GM12878 (cell line): ENCODE results near the gene STK32A. TPM values are rescaled to one million over a fixed set of nuclear protein-coding genes. Genes with fewer than 3 reads are reported as not detected.

Experiments used
- ATAC-seq: fragments of 200-7000 bp; cut with Tn5 transposase; 3 replicates; pipeline ENCODE4 v1.9.1; 2020; ENCODE audit warnings: mild to moderate bottlenecking, moderate library complexity
- BruUV-seq: library from RNA; stranded (reverse); fragments of 400-500 nt; replicated peaks from 2 replicates; lab custom pipeline; 2021; lab: Mats Ljungman, UMichigan
- CTCF ChIA-PET: fragments of 300-600 bp; sonication (Branson Sonifier 250); formaldehyde crosslinking; extraction: SDS; loops from one replicate; lab custom pipeline; 2021; ENCODE audit warnings: inconsistent platforms; lab: Yijun Ruan, JAX
- POLR2A ChIA-PET: fragments of 350-600 bp; formaldehyde crosslinking; extraction: SDS; loops from one replicate; lab custom pipeline; 2021; ENCODE audit warnings: inconsistent platforms; lab: Charles Lee
- RAD21 ChIA-PET: fragments of 300-600 bp; sonication (Branson Sonifier 250); formaldehyde crosslinking; loops from one replicate; lab custom pipeline; 2023; ENCODE audit warnings: antibody characterized with exemption; ENCODE audit not compliant: unreplicated experiment; lab: Charles Lee
- SMC1A ChIA-PET: fragments of 300-600 bp; sonication (Branson Sonifier 250); formaldehyde crosslinking; loops from one replicate; lab custom pipeline; 2023; ENCODE audit not compliant: unreplicated experiment, uncharacterized antibody; lab: Charles Lee
- DNase-seq: peaks from one replicate; pipeline ENCODE4 v3.0.0-alpha.2; 2011; ENCODE audit warnings: low read depth, low spot score
- FAIRE-seq: peaks from 3 replicates; lab custom pipeline; 2011; peaks lifted over from hg19 to GRCh38; lab: Jason Lieb, UNC
- H2AFZ ChIP-seq: 2 replicates; pipeline ENCODE4 v1.6.0; 2011; ENCODE audit warnings: low read depth, low read length, control low read depth; ENCODE audit not compliant: control insufficient read depth
- H3K27ac ChIP-seq: 2 replicates; pipeline ENCODE4 v1.5.1; 2011; ENCODE audit warnings: control low read depth; ENCODE audit not compliant: control insufficient read depth, insufficient read depth
- H3K27me3 ChIP-seq, 2 experiments: replicated peaks in 1 of 2; 2 replicates each; pipeline versions ENCODE4 v1.6.0 to v1.6.1; 2011; ENCODE audit warnings: low read length in 1 of 2; ENCODE audit not compliant: control insufficient read depth in 2 of 2, insufficient read depth in 2 of 2
- H3K36me3 ChIP-seq, 2 experiments: 2 replicates each; pipeline ENCODE4 v1.5.1; 2011; ENCODE audit warnings: low read length in 1 of 2; ENCODE audit not compliant: control insufficient read depth in 2 of 2, insufficient read depth in 2 of 2
- H3K4me1 ChIP-seq: 2 replicates; pipeline ENCODE4 v1.6.1; 2011; ENCODE audit warnings: mild to moderate bottlenecking, low read length, moderate library complexity, mixed read lengths; ENCODE audit not compliant: control insufficient read depth, insufficient read depth
- H3K4me2 ChIP-seq: 2 replicates; pipeline ENCODE4 v1.6.0; 2011; ENCODE audit warnings: control low read depth; ENCODE audit not compliant: control insufficient read depth, insufficient read depth
- H3K4me3 ChIP-seq: fragments of 200-600 bp; sonication (generic); 2 replicates; pipeline ENCODE4 v1.5.1; 2016
- H3K79me2 ChIP-seq: 2 replicates; pipeline ENCODE4 v1.6.0; 2011; ENCODE audit warnings: low read length; ENCODE audit not compliant: control insufficient read depth, insufficient read depth
- H3K9ac ChIP-seq: 2 replicates; pipeline ENCODE4 v1.8.0; 2011; ENCODE audit warnings: low read length, control low read depth, mixed read lengths; ENCODE audit not compliant: control insufficient read depth, insufficient read depth
- H3K9me3 ChIP-seq: replicated peaks from 3 replicates; pipeline ENCODE4 v1.5.1; 2011; ENCODE audit warnings: mild to moderate bottlenecking, low read length; ENCODE audit not compliant: control insufficient read depth, insufficient read depth
- H4K20me1 ChIP-seq: 2 replicates; pipeline ENCODE4 v1.6.0; 2011; ENCODE audit not compliant: control insufficient read depth, insufficient read depth
- DPF2 ChIP-seq: fragments of 450-650 bp; IDR thresholded peaks from 2 replicates; pipeline ENCODE4 v1.6.1; 2017; ENCODE audit warnings: mild to moderate bottlenecking
- EGR1 ChIP-seq, 2 experiments: IDR thresholded peaks; 1 replicate in 1 of 2; 2 replicates in 1 of 2; pipeline ENCODE4 v1.6.1; 2011 to 2012; ENCODE audit warnings: low read depth in 2 of 2, low read length in 2 of 2, borderline replicate concordance in 1 of 2, mild to moderate bottlenecking in 1 of 2, moderate library complexity in 1 of 2
- ETV6 ChIP-seq, 2 experiments: fragments of 450-650 bp in 1 of 2; IDR thresholded peaks in 1 of 2; conservative IDR thresholded peaks in 1 of 2; 2 replicates each; pipeline ENCODE4 v1.6.1; 2014; ENCODE audit warnings: antibody characterized with exemption in 1 of 2, borderline replicate concordance in 1 of 2, low read depth in 1 of 2, mild to moderate bottlenecking in 1 of 2, moderate library complexity in 1 of 2
- HCFC1 ChIP-seq: fragments of 150-350 bp; IDR thresholded peaks from 2 replicates; pipeline ENCODE4 v1.6.1; 2014; ENCODE audit warnings: low read length
- MTA3 ChIP-seq: IDR thresholded peaks from 2 replicates; pipeline ENCODE4 v1.6.1; 2012; ENCODE audit warnings: low read length, inconsistent platforms, borderline replicate concordance
- NFYB ChIP-seq: IDR thresholded peaks from 2 replicates; pipeline ENCODE4 v1.6.1; 2011; ENCODE audit warnings: low read depth, mild to moderate bottlenecking, low read length, improper control_type of control experiment, moderate library complexity; ENCODE audit not compliant: insufficient read depth
- PAX5 ChIP-seq: IDR thresholded peaks from 2 replicates; pipeline ENCODE4 v1.6.1; 2011; ENCODE audit warnings: low read depth, low read length, borderline replicate concordance
- PKNOX1 ChIP-seq: fragments of 450-650 bp; IDR thresholded peaks from 2 replicates; pipeline ENCODE4 v1.6.1; 2016; ENCODE audit warnings: mild to moderate bottlenecking
- TARDBP ChIP-seq: IDR thresholded peaks from 2 replicates; pipeline ENCODE4 v1.6.1; 2016; ENCODE audit warnings: borderline replicate concordance
- ZZZ3 ChIP-seq: IDR thresholded peaks from 2 replicates; pipeline ENCODE4 v1.6.1; 2011; ENCODE audit warnings: low read depth; ENCODE audit not compliant: control insufficient read depth, insufficient read length
- WGBS: methylation state at CpG from one replicate; pipeline ENCODE4 v1.1.6; 2016; ENCODE audit warnings: low lambda C conversion rate; ENCODE audit not compliant: insufficient replicate concordance, insufficient coverage; ENCODE audit errors: missing lambda C conversion rate; 5-methylcytosine and 5-hydroxymethylcytosine counted together
- in situ Hi-C: fragments of 300-500 bp; cut with MboI; formaldehyde crosslinking; loops from 9 replicates; pipeline ENCODE4 v1.14.3; 2018; ENCODE audit warnings: mixed read lengths
- intact Hi-C: fragments of 100-400 bp; cut with micrococcal nuclease; formaldehyde crosslinking; loops from one replicate; pipeline ENCODE4 v1.14.2; 2022; ENCODE audit not compliant: unreplicated experiment
- polyA plus RNA-seq, 11 experiments: library from polyadenylated mRNA; depleted of rRNA in 4 of 11; unstranded in 6 of 11; stranded (reverse) in 5 of 11; fragments of >200 nt; fragmentation: Nextera tagmentation in 4 of 11; fragmentation: Illumina TruSeq in 1 of 11; extraction: Ambion mirVana in 4 of 11; extraction: Trizol in 1 of 11; gene quantifications; 1 replicate in 1 of 11; 2 replicates in 10 of 11; pipeline versions ENCODE4 v1.2.1 to v1.2.3, GENCODE V29; 2011 to 2016; ENCODE audit warnings: inconsistent platforms in 2 of 11, missing spikeins in 2 of 11, low read depth in 1 of 11
- total RNA-seq, 4 experiments: library from RNA; depleted of rRNA in 3 of 4; stranded (reverse); fragments of >200 nt in 3 of 4; fragmentation: Illumina TruSeq in 1 of 4; extraction: Trizol in 1 of 4; gene quantifications; 2 replicates each; pipeline versions ENCODE4 v1.2.1 to v1.2.3, GENCODE V29; 2013 to 2021

STK32A gene
- total and polyA plus RNA-seq, 10 of the 15 experiments (the other 5 are each of a cell fraction or from before 2014, with no cell fraction given) = under 0.01 to 0.10 TPM; not detected in 8

- H3K9ac ChIP-seq = no peak overlapping the region
- POLR2A ChIA-PET = no interaction called here
- in situ Hi-C loops (no loop called here), intact Hi-C loops (loop anchor here (2.0 kb wide), 1 partner anchor 50 kb away; no protein-coding TSS in a partner anchor)
- no peaks in the 10 kb centered on the region for H3K36me3 ChIP-seq
- peak overlapping the region; percentile 21 for H2AFZ ChIP-seq
- TF ChIP-seq NFYB (peak; percentile 65; the same call in 1 of the 2 replicates), DPF2 (0 out of 2 replicates have a peak, but pooled peaks have one; percentile 3), PAX5 (no peak)
- no peak overlapping the region for H3K27ac ChIP-seq
- WGBS = 0% methylated on average over 1 of the region's 1 CpG
- H3K9me3 ChIP-seq = no peaks in the 10 kb centered on the region
- ATAC-seq (peak; percentile 51), FAIRE-seq (no peak), DNase-seq (peak; percentile 5)
- RAD21 ChIA-PET = no interaction called here
- H4K20me1 ChIP-seq = no peaks in the 10 kb centered on the region
- SMC1A ChIA-PET = interaction anchor here (1.4 kb wide), 1 partner anchor 20 kb away, joined by 5 read pairs; no protein-coding TSS in a partner anchor
- CTCF ChIA-PET = interaction anchor here (0.8 to 1.4 kb wide), 4 partner anchors 10 to 89 kb away, joined by 3 to 7 read pairs (median 3); no protein-coding TSS in a partner anchor
- H3K79me2 ChIP-seq = no peaks in the 10 kb centered on the region
- H3K4me3 ChIP-seq = no peak overlapping the region
- peaks cover 10% of the 10 kb centered on the region; the same call in 1 of the 2 replicates for H3K4me1 ChIP-seq
- H3K4me2 ChIP-seq = no peak overlapping the region; the same call in 1 of the 2 replicates
- no peaks in the 10 kb centered on the region for H3K27me3 ChIP-seq
- no TSS peak for BruUV-seq
These were observed 169.9 kb downstream of the STK32A start for GRCh38 chr5:147404706-147405105.

- ATAC-seq (no peak), DNase-seq (no peak)
- no peaks in the 10 kb centered on the region for H4K20me1 ChIP-seq
- 0% methylated on average over 1 of the region's 1 CpG for whole genome bisulfite sequencing
- in situ Hi-C loops = no loop called here
- no peak overlapping the region for H2AFZ ChIP-seq
- CTCF ChIA-PET = interaction anchor here (0.6 to 1.5 kb wide), 3 partner anchors 9 to 172 kb away, joined by 3 to 5 read pairs (median 3); no protein-coding TSS in a partner anchor
- H3K9ac ChIP-seq = no peak overlapping the region
- POLR2A ChIA-PET = no interaction called here
- H3K4me1 ChIP-seq = peaks cover 10% of the 10 kb centered on the region; the same call in 1 of the 2 replicates
- no peaks in the 10 kb centered on the region for H3K79me2 ChIP-seq
- no peaks in the 10 kb centered on the region for H3K9me3 ChIP-seq
- H3K4me3 ChIP-seq = no peak overlapping the region
- H3K27ac ChIP-seq = no peak overlapping the region
- SMC1A ChIA-PET = interaction anchor here (0.9 to 2.5 kb wide), 2 partner anchors 11 to 29 kb away, joined by 4 to 6 read pairs; no protein-coding TSS in a partner anchor
- no peak overlapping the region for H3K4me2 ChIP-seq
- H3K27me3 ChIP-seq = no peaks in the 10 kb centered on the region
- no peak for TF ChIP-seq PAX5
- TF ChIP-seq EGR1 (IDR thresholded peaks at IDR 0.05; ENCODE audit: borderline replicate concordance in 1 of 2, low read depth in 2 of 2, low read length in 2 of 2) = no peak
- TF ChIP-seq TARDBP = no peak
- no peak for TF ChIP-seq ETV6 (conservative IDR thresholded peaks at IDR 0.05 in 1 of 2, IDR thresholded peaks at IDR 0.05 in 1 of 2; ENCODE audit: borderline replicate concordance in 1 of 2, low read depth in 1 of 2)
- no peak for TF ChIP-seq PKNOX1
- no peak for TF ChIP-seq ZZZ3
- no peak for TF ChIP-seq HCFC1
- TF ChIP-seq MTA3 = no peak
- TF ChIP-seq, all 136 proteins: peak for 0
- H3K36me3 ChIP-seq = no peaks in the 10 kb centered on the region
- BruUV-seq = no TSS peak
- intact Hi-C loops = no loop called here
- no peak for FAIRE-seq
- RAD21 ChIA-PET = no interaction called here
These were observed 171.8 kb downstream of the STK32A start for GRCh38 chr5:147406636-147407035.
